Fibroblast of pulmonary artery (primary cell): Measurements from ENCODE around the gene CATSPERE.
"Not testable (repeated sequence)": the region's sequence is repeated elsewhere in the genome, so short reads cannot be mapped to it uniquely, and the experiment has no call there.

Experiments used
- DNase-seq: peaks from one replicate; pipeline ENCODE4 v3.0.0-alpha.2; 2010; ENCODE audit warnings: low read depth
- H3K4me3 ChIP-seq: replicated peaks from 2 replicates; pipeline ENCODE4 v1.5.1; 2011; ENCODE audit warnings: low read depth, mild to moderate bottlenecking, control low read depth, low read length, moderate library complexity
- CTCF ChIP-seq: IDR thresholded peaks from 2 replicates; pipeline ENCODE4 v1.5.1; 2011; ENCODE audit warnings: mild to moderate bottlenecking, control low read depth, low read length, inconsistent platforms; ENCODE audit errors: missing control alignments

CATSPERE gene

GRCh38 chr1:244672946-244673682, 212.0 kb downstream of the CATSPERE start:
- TF ChIP-seq CTCF = no peak

GRCh38 chr1:244674446-244674845, 213.4 kb downstream of the CATSPERE start:
- TF ChIP-seq CTCF = no peak
- no peak overlapping the region for H3K4me3 ChIP-seq
- no peak for DNase-seq

More at GRCh38 chr1:244672946-244673682, 212.0 kb downstream of the CATSPERE start:
- peak; percentile 62 for DNase-seq
- H3K4me3 ChIP-seq = no peak overlapping the region

- no peak overlapping the region for H3K4me3 ChIP-seq
- TF ChIP-seq CTCF = no peak
- DNase-seq = no peak
Observed at GRCh38 chr1:244675167-244675566, 214.1 kb downstream of the CATSPERE start.

- no peak for DNase-seq
- H3K4me3 ChIP-seq = no peak overlapping the region
- TF ChIP-seq CTCF = no peak
Observed at GRCh38 chr1:244678697-244679096, 217.6 kb downstream of the CATSPERE start.

- TF ChIP-seq CTCF = no peak
- H3K4me3 ChIP-seq = no peak overlapping the region
- peak; percentile 27 for DNase-seq
Observed at GRCh38 chr1:244680667-244681066, 219.6 kb downstream of the CATSPERE start.

- DNase-seq, H3K4me3 ChIP-seq: not testable (repeated sequence)
Observed at GRCh38 chr1:244682087-244682486, 221.0 kb downstream of the CATSPERE start.
